Effector memory CD4-positive, alpha-beta T cell (primary cell): ENCODE results near the gene LRRC36.
"Not testable (repeated sequence)": the region's sequence is repeated elsewhere in the genome, so short reads cannot be mapped to it uniquely, and the experiment has no call there.

Source experiments
- DNase-seq, 3 donors: peaks; one replicate each; pipeline ENCODE4 v3.0.0-alpha.2; 2020
- H3K27ac ChIP-seq: 2 replicates; pipeline ENCODE4 v1.7.0; 2013; ENCODE audit warnings: mild to moderate bottlenecking, low read length, moderate library complexity; ENCODE audit not compliant: insufficient read depth, poor library complexity, severe bottlenecking
- H3K27me3 ChIP-seq: replicated peaks from 2 replicates; pipeline ENCODE4 v1.7.0; 2013; ENCODE audit warnings: mild to moderate bottlenecking, low read length; ENCODE audit not compliant: insufficient read depth, control insufficient read depth, poor library complexity, severe bottlenecking
- H3K36me3 ChIP-seq: 2 replicates; pipeline ENCODE4 v1.7.0; 2013; ENCODE audit warnings: mild to moderate bottlenecking, low read length, moderate library complexity; ENCODE audit not compliant: control insufficient read depth, insufficient read depth
- H3K4me1 ChIP-seq: 2 replicates; pipeline ENCODE4 v1.7.0; 2013; ENCODE audit warnings: low read length, mild to moderate bottlenecking; ENCODE audit not compliant: control insufficient read depth, insufficient read depth, poor library complexity, severe bottlenecking
- H3K4me3 ChIP-seq: 2 replicates; pipeline ENCODE4 v1.7.0; 2013; ENCODE audit warnings: low read length, low read depth, mild to moderate bottlenecking; ENCODE audit not compliant: insufficient read depth, poor library complexity, severe bottlenecking
- H3K9me3 ChIP-seq: 2 replicates; pipeline ENCODE4 v1.7.0; 2013; ENCODE audit warnings: mild to moderate bottlenecking, low read length, moderate library complexity; ENCODE audit not compliant: control insufficient read depth

The LRRC36 gene

GRCh38 chr16:67345401-67345800 lies 18.8 kb downstream of the LRRC36 start:
- H3K27ac ChIP-seq, result no peak overlapping the region

DNA sequence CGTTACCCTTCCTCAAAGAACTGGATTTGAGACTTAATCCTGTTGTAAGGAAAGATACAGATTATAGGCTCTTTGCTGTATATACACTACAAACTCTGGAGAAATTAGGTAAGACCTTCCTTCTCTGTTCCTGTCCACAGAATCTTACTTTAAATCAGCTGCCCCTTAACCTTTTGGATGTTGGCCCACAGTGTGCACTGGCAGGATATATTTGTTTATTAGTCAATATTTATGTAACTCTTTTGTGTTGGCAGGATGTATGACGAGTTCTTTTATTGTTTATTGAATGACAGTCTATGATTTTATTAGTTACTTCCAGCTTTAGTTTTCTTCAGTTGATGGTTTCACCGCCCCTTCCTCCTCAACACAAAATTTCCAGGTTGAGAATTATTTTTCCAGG lies 19.7 kb downstream of the LRRC36 start:
- Histone ChIP-seq H3K9me3 (no peaks in the 10 kb centered on the region), H3K27me3 (no peaks in the 10 kb centered on the region), H3K4me1 (no peaks in the 10 kb centered on the region), H3K4me3 (no peak overlapping the region), H3K27ac (no peak overlapping the region), H3K36me3 (no peaks in the 10 kb centered on the region)
- DNase-seq, result no peak

More at GRCh38 chr16:67345401-67345800, 18.8 kb downstream of the LRRC36 start:
- Histone ChIP-seq H3K4me3 (no peak overlapping the region), H3K36me3 (no peaks in the 10 kb centered on the region), H3K4me1 (no peaks in the 10 kb centered on the region), H3K9me3 (no peaks in the 10 kb centered on the region), H3K27me3 (no peaks in the 10 kb centered on the region)
- DNase-seq, result no peak

DNA sequence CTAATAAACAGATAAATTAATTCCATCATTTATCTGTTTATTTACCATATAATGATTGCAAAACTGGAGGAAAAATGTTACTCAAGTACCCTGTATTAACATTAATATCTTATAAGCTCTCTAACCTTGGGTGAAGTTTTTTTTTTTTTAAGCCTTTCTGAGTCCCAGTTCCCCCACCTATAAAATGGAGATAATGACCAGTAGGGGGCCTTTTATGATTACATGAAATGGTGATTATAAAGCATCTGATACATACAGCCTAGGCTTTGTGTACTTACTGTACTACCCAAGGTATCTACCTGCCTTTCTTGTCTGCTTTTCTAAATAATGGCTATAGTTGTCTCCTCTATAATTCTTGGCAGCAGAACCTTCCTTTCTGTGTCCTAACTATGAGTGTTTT lies 22.6 kb downstream of the LRRC36 start:
- H3K36me3 ChIP-seq, result no peaks in the 10 kb centered on the region
- H3K9me3 ChIP-seq, result no peaks in the 10 kb centered on the region
- H3K27ac ChIP-seq, result no peak overlapping the region
- no peaks in the 10 kb centered on the region for H3K27me3 ChIP-seq
- H3K4me3 ChIP-seq, result no peak overlapping the region
- DNase-seq, result no peak
- H3K4me1 ChIP-seq, result no peaks in the 10 kb centered on the region

DNA sequence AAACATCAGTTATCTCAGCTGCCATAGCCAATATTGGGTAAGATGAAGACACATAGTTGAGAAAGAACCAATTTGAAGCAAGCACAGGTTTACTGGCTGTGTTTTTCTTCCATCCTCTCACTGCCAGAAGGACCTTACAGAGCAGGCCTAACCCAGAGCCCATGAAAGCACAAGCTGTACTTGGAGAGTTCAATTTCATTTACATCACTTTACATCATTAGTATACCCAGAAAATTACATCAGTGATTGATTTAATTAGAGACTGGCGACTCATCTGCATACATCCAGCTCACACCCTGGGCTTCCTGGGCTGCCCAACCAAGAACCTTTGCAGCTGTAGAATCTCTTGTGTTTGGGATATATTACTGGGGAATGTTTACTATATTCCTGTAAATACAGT lies 23.7 kb downstream of the LRRC36 start:
- H3K36me3 ChIP-seq, result no peaks in the 10 kb centered on the region
- H3K4me3 ChIP-seq, result no peak overlapping the region
- H3K4me1 ChIP-seq, result no peaks in the 10 kb centered on the region
- H3K9me3 ChIP-seq, result no peaks in the 10 kb centered on the region
- no peak for DNase-seq
- H3K27me3 ChIP-seq, result no peaks in the 10 kb centered on the region
- no peak overlapping the region for H3K27ac ChIP-seq

DNA sequence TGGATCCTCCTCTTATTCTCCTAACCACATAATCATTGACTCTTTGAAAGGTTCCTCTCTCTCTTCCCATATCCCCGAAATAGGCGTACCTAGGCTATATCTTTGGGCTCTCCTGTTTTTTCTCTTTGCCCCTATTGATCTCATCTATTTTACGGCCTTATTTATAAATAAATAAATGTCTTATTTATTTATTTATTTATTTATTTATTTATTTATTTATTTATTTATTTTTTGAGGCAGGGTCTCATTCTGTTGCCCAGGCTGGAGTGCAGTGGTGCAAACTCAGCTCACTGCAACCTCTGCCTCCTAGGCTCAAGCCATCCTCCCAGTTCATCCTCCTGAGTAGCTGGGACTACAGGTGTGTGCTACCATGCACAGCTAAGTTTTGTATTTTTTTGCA lies 25.8 kb downstream of the LRRC36 start:
- H3K9me3 ChIP-seq, H3K4me3 ChIP-seq: not testable (repeated sequence)

GRCh38 chr16:67356396-67356795 lies 29.8 kb downstream of the LRRC36 start:
- Histone ChIP-seq H3K36me3 (no peaks in the 10 kb centered on the region), H3K4me1 (no peaks in the 10 kb centered on the region), H3K27me3 (no peaks in the 10 kb centered on the region), H3K9me3 (no peaks in the 10 kb centered on the region), H3K4me3 (no peak overlapping the region), H3K27ac (no peak overlapping the region)
- DNase-seq, result no peak

More for the DNA sequence above, 25.8 kb downstream of the LRRC36 start:
- not testable (repeated sequence) for H3K4me1 ChIP-seq, H3K36me3 ChIP-seq, H3K27me3 ChIP-seq, DNase-seq, H3K27ac ChIP-seq

DNA sequence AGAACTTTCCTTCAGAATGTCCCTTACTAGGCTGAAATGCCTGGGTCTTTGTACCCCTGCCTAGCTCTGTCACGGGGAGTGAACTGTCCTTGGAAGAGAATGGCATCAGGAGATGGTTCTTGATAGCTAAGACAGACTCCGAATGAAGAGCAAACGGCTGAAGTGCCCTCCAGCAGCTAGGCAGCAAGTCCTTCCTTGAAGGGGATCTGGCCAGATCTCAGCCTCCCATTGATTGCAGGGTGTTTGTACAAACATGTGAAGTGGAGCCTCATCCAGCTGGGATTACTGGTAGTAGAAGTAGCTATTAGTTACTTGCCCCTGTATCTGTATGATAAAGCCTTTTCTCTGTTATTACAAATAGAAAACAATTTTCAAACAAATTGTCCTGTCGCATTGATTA lies 30.9 kb downstream of the LRRC36 start:
- H3K4me1 ChIP-seq, result no peaks in the 10 kb centered on the region
- H3K27me3 ChIP-seq, result no peaks in the 10 kb centered on the region
- DNase-seq, result no peak
- H3K4me3 ChIP-seq, result no peak overlapping the region
- no peaks in the 10 kb centered on the region for H3K36me3 ChIP-seq
- no peak overlapping the region for H3K27ac ChIP-seq
- no peaks in the 10 kb centered on the region for H3K9me3 ChIP-seq

DNA sequence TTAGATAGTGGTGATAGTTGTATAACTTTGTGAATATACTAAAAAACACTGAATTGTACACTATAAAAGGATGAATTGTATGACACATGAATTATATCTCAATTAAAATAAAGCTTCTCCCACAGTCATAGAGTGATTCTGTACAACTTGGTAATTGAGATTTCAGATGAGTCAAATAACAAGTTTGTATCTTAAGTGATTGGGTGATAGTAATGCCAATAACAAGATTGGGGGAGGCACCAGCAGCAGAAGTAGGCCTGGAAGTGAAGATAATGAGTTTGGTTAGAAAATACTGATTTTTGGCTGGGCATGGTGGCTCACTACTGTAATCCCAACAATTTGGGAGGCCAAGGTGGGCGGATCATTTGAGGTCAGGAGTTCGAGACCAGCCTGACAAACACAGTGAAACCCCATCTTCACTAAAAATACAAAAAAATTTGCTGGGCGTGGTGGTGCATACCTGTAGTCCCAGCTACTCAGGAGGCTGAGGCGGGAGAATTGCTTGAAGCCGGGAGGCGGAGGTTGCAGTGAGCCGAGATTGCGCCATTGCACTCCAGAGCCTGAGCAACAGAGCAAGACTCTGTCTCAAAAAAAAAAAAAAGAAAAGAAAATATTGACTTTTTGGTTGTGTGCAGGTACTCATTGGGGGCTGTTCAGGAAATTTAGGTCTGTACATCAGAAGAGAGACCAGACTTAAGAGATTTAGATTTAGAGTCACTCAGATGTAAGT lies 33.1 kb downstream of the LRRC36 start:
- H3K4me3 ChIP-seq, H3K27ac ChIP-seq, H3K4me1 ChIP-seq, DNase-seq, H3K27me3 ChIP-seq, H3K9me3 ChIP-seq, H3K36me3 ChIP-seq: not testable (repeated sequence)

GRCh38 chr16:67361038-67361437 lies 34.4 kb downstream of the LRRC36 start:
- Histone ChIP-seq H3K27ac (no peak overlapping the region), H3K4me3 (no peak overlapping the region), H3K36me3 (no peaks in the 10 kb centered on the region), H3K27me3 (no peaks in the 10 kb centered on the region), H3K9me3 (no peaks in the 10 kb centered on the region), H3K4me1 (no peaks in the 10 kb centered on the region)
- no peak for DNase-seq

DNA sequence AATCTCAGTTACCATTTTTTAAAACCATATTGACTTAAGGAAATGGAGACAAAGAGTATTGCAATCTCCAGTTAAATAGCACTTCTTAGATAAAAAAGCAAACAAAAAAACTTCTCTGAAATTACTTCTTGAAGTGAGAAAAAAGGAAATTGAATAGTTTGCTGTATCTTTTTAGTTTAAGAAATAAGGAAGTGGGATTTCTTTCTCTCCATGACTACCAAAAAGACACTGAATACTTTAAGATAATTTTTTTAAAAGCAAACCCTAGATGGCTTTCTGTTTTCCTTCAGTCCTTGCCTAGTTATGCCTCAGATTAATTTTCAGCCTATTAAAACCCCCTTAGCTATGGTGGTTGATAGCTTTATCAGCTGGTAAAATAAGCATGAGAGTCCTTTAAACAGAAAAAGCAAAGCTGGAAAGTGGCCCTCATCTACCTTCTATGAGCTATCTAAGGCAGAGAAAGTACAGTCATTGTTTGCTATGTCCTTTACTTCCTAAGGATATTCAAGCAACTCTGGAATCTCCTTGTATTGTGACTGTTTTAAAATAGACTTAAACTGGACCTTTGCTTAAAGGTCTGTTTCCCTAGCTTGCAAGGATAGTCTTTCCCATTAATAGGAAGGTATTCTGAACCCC lies 38.1 kb downstream of the LRRC36 start:
- DNase-seq, result no peak
- H3K36me3 ChIP-seq, result no peaks in the 10 kb centered on the region
- no peaks in the 10 kb centered on the region for H3K4me1 ChIP-seq
- no peak overlapping the region for H3K27ac ChIP-seq
- H3K9me3 ChIP-seq, result no peaks in the 10 kb centered on the region
- no peaks in the 10 kb centered on the region for H3K27me3 ChIP-seq
- H3K4me3 ChIP-seq, result no peak overlapping the region
